Measurements from ENCODE around the gene TPCN2.
A peak's percentile ranks its signal among the peaks of the same experiment; 100 is the strongest.

DNA sequence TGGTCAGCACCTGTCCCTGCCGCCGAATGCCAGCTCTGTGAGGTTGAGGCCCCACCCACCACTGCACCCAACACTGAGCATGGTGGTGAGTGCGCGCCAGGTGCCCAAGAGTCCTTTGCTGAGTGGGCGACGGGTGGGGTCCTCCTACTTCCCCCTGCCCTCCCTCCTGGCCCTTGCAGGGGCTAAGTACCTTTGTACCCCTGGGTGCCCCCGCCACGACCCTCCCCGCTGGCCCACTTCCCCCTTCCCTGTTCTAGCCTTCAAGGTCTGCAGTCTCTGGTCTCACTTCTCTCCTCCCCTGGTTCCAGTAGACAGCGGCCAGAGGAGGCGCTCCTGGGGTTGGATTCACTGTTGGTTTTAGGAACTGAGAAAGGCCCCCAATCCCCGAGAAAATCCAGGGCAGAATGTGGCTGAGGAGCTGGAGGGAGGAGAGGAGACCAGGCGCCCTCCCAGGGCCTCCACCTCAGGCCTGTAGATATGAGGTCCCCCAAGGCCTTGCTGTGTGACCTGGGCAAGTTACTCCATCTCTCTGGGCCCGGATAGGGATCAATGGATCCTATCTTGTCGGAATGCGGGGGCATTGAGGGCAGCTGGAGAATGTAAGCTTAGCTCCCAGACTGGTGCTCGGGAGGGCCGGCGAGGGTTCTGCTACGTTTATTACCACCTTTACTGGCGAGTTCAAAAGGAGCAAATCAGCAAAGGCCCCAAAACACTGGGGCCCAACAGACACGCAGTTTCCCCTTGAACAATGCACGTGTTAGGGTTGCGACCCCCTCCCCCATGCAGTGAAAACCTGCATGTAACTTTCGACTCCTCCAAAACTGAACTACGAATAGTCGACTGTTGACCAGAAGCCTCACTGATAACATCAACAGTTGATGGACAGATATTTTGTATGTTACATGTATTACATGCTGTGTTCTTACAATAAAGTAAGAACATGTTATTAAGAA lies 75.1 kb downstream of the TPCN2 start:
- TF ChIP-seq FOSL1 (IDR thresholded peaks at IDR 0.05; ENCODE audit: low read depth), result no peak
- TF ChIP-seq SP1 (IDR thresholded peaks at IDR 0.05; ENCODE audit: low read depth), result no peak
- TF ChIP-seq, protein P1, sequence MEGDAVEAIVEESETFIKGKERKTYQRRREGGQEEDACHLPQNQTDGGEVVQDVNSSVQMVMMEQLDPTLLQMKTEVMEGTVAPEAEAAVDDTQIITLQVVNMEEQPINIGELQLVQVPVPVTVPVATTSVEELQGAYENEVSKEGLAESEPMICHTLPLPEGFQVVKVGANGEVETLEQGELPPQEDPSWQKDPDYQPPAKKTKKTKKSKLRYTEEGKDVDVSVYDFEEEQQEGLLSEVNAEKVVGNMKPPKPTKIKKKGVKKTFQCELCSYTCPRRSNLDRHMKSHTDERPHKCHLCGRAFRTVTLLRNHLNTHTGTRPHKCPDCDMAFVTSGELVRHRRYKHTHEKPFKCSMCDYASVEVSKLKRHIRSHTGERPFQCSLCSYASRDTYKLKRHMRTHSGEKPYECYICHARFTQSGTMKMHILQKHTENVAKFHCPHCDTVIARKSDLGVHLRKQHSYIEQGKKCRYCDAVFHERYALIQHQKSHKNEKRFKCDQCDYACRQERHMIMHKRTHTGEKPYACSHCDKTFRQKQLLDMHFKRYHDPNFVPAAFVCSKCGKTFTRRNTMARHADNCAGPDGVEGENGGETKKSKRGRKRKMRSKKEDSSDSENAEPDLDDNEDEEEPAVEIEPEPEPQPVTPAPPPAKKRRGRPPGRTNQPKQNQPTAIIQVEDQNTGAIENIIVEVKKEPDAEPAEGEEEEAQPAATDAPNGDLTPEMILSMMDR (IDR thresholded peaks at IDR 0.05 in 2 of 3, conservative IDR thresholded peaks at IDR 0.05 in 1 of 3; ENCODE audit: borderline replicate concordance in 1 of 3, insufficient read depth in 1 of 3, low read depth in 2 of 3, low read length in 2 of 3), result peak in 2 of 3 experiments; percentile 32 to 48; a peak in 3 of 6 replicates
- TF ChIP-seq POLR2A (IDR thresholded peaks at IDR 0.05; ENCODE audit: borderline replicate concordance, extremely low read depth, insufficient read depth, insufficient read length), result no peak
- TF ChIP-seq SIN3A (IDR thresholded peaks at IDR 0.05; ENCODE audit: low read depth), result no peak
- no peak for TF ChIP-seq CEBPB (IDR thresholded peaks at IDR 0.05; ENCODE audit: low read depth)
- TF ChIP-seq, protein P2, sequence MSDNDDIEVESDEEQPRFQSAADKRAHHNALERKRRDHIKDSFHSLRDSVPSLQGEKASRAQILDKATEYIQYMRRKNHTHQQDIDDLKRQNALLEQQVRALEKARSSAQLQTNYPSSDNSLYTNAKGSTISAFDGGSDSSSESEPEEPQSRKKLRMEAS (IDR thresholded peaks at IDR 0.05), result no peak
- TF ChIP-seq RAD21 (IDR thresholded peaks at IDR 0.05; ENCODE audit: low read depth), result no peak
- TF ChIP-seq, protein P3, sequence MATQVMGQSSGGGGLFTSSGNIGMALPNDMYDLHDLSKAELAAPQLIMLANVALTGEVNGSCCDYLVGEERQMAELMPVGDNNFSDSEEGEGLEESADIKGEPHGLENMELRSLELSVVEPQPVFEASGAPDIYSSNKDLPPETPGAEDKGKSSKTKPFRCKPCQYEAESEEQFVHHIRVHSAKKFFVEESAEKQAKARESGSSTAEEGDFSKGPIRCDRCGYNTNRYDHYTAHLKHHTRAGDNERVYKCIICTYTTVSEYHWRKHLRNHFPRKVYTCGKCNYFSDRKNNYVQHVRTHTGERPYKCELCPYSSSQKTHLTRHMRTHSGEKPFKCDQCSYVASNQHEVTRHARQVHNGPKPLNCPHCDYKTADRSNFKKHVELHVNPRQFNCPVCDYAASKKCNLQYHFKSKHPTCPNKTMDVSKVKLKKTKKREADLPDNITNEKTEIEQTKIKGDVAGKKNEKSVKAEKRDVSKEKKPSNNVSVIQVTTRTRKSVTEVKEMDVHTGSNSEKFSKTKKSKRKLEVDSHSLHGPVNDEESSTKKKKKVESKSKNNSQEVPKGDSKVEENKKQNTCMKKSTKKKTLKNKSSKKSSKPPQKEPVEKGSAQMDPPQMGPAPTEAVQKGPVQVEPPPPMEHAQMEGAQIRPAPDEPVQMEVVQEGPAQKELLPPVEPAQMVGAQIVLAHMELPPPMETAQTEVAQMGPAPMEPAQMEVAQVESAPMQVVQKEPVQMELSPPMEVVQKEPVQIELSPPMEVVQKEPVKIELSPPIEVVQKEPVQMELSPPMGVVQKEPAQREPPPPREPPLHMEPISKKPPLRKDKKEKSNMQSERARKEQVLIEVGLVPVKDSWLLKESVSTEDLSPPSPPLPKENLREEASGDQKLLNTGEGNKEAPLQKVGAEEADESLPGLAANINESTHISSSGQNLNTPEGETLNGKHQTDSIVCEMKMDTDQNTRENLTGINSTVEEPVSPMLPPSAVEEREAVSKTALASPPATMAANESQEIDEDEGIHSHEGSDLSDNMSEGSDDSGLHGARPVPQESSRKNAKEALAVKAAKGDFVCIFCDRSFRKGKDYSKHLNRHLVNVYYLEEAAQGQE (IDR thresholded peaks at IDR 0.05; ENCODE audit: low read depth), result no peak
- TF ChIP-seq EZH2 (IDR thresholded peaks at IDR 0.05), result no peak
- no peak for TF ChIP-seq POLR2AphosphoS5 (IDR thresholded peaks at IDR 0.05; ENCODE audit: low read depth, low read length)
- peak; percentile 24; the same call in 1 of the 2 replicates for TF ChIP-seq ZFX (IDR thresholded peaks at IDR 0.05)
- TF ChIP-seq TCF7L2 (IDR thresholded peaks at IDR 0.05; ENCODE audit: borderline replicate concordance, extremely low read depth, insufficient read depth, insufficient read length), result no peak
- TF ChIP-seq EGR1 (IDR thresholded peaks at IDR 0.05; ENCODE audit: low read depth), result no peak
